ENCODE data around the gene CACNA1C.

- TF ChIP-seq CTCF (IDR thresholded peaks at IDR 0.05; ENCODE audit: borderline replicate concordance, extremely low read depth, low read length, poor library complexity, severe bottlenecking) (no peak), EZH2 (IDR thresholded peaks at IDR 0.05; ENCODE audit: borderline replicate concordance, low read depth, low read length, severe bottlenecking) (no peak)
These were observed 904 bp downstream of the CACNA1C start for GRCh38 chr12:2053691-2054090.

All from DND-41 (cell line).